Measurements from ENCODE around the gene AP3B1. TPM values are rescaled to one million over a fixed set of nuclear protein-coding genes. Genes with fewer than 3 reads are reported as not detected.

AP3B1 gene
- total and polyA plus RNA-seq, 2 of the 8 experiments (the other 6 are each of a cell fraction or from before 2014, with no cell fraction given), result 45.8 to 48.3 TPM

DNA sequence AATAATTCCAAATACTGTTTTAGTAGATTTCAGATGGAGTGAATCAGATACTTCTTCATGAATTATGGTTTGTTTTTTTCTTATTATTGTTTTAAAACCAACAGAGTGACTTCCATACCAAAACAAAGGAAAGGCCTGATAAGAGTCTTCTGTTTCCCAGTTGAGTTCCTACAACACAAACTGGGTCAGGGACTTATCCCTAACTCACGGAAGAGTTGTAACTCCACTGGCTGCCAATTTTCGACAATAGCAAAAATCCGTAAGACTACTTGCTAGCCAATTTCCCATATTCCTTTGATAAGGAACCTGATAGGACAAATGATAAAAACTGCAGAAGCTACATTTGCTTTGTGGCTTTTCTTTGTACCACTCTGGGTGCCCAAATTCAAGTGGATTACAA is 219.2 kb downstream of the AP3B1 start:
- no peaks in the 10 kb centered on the region for H3K27me3 ChIP-seq (replicated peaks in 1 of 4; ENCODE audit: control insufficient read depth in 3 of 4, extremely low read depth in 1 of 4, insufficient read depth in 3 of 4, low read length in 3 of 4)
- ChIA-PET POLR2A (ENCODE audit: partially characterized antibody) (interaction anchor here (1.2 kb wide), 1 partner anchor 9 kb away, joined by 3 read pairs; no protein-coding TSS in a partner anchor), CTCF (ENCODE audit: partially characterized antibody) (interaction anchor here (0.8 to 2.0 kb wide), 3 partner anchors 12 to 53 kb away, joined by 3 to 5 read pairs (median 4); no protein-coding TSS in a partner anchor)
- peaks cover 0 to 3% of the 10 kb centered on the region in 2 experiments; a peak in 2 of 4 replicates for H3K9me3 ChIP-seq (ENCODE audit: insufficient read depth in 2 of 2, low read depth in 1 of 2, low read length in 1 of 2)
- H3K9ac ChIP-seq (replicated peaks in 1 of 4; ENCODE audit: extremely low read depth in 1 of 4, low read depth in 3 of 4, low read length in 3 of 4), result no peak overlapping the region
- no peak overlapping the region for H4K8ac ChIP-seq (ENCODE audit: extremely low read depth, insufficient read depth, low read length)
- no peak overlapping the region for H3K4me3 ChIP-seq (ENCODE audit: extremely low read depth in 1 of 4, insufficient read depth in 2 of 4, low read depth in 3 of 4, low read length in 4 of 4)
- FAIRE-seq (no peak), DNase-seq (ENCODE audit: low read depth in 1 of 2, low spot score in 2 of 2) (no peak)
- no peaks in the 10 kb centered on the region for H3K79me2 ChIP-seq (ENCODE audit: control insufficient read depth in 1 of 2, insufficient read depth in 2 of 2, low read length in 2 of 2)
- no peak overlapping the region for H3K14ac ChIP-seq (ENCODE audit: insufficient read length)
- H3K27ac ChIP-seq (ENCODE audit: low read depth, low read length), result no peak overlapping the region; the same call in 1 of the 2 replicates
- H2AFZ ChIP-seq (ENCODE audit: low read length), result no peak overlapping the region
- no peaks in the 10 kb centered on the region for H3K23me2 ChIP-seq (ENCODE audit: low read depth, low read length)
- H2BK120ac ChIP-seq (replicated peaks; ENCODE audit: low read depth, low read length), result no peak overlapping the region
- H2BK15ac ChIP-seq (ENCODE audit: low read length), result no peak overlapping the region
- H3K4me2 ChIP-seq (ENCODE audit: insufficient read depth in 1 of 2, low read depth in 2 of 2, low read length in 2 of 2), result no peak overlapping the region
- H2BK5ac ChIP-seq (ENCODE audit: low read depth, low read length), result no peak overlapping the region
- no peak overlapping the region for H3K23ac ChIP-seq (ENCODE audit: insufficient read length)
- no peak overlapping the region for H3K4ac ChIP-seq (replicated peaks; ENCODE audit: insufficient read length, low read depth, low read length)
- H2BK20ac ChIP-seq (ENCODE audit: low read length), result no peak overlapping the region; the same call in 1 of the 2 replicates
- H2BK12ac ChIP-seq (ENCODE audit: low read depth, low read length), result no peak overlapping the region
- no peak for TF ChIP-seq ATF3 (IDR thresholded peaks at IDR 0.05; ENCODE audit: insufficient read depth, low read depth, low read length)
- TF ChIP-seq JUN (IDR thresholded peaks at IDR 0.05; ENCODE audit: low read depth, low read length), result no peak
- no peak for TF ChIP-seq SAP30 (IDR thresholded peaks at IDR 0.05; ENCODE audit: insufficient read depth, insufficient replicate concordance, low read length)
- no peak for TF ChIP-seq RXRA (IDR thresholded peaks at IDR 0.05; ENCODE audit: insufficient read depth, low read depth, low read length)
- TF ChIP-seq SUZ12 (IDR thresholded peaks at IDR 0.05; ENCODE audit: low read length), result no peak
- no peak for TF ChIP-seq MAFK (IDR thresholded peaks at IDR 0.05; ENCODE audit: low read depth, low read length)
- TF ChIP-seq KDM5A (IDR thresholded peaks at IDR 0.05; ENCODE audit: low read length), result no peak
- no peak for TF ChIP-seq EGR1 (IDR thresholded peaks at IDR 0.05; ENCODE audit: borderline replicate concordance, low read depth, low read length)
- no peak overlapping the region for H4K91ac ChIP-seq (replicated peaks; ENCODE audit: insufficient read length, low read length)
- no peak overlapping the region for H4K5ac ChIP-seq (ENCODE audit: insufficient read length, low read depth, low read length)
- H3K56ac ChIP-seq (replicated peaks; ENCODE audit: insufficient read length, low read depth, low read length), result no peak overlapping the region
- no peaks in the 10 kb centered on the region for H3K36me3 ChIP-seq (ENCODE audit: control insufficient read depth in 2 of 4, insufficient read depth in 4 of 4, low read length in 3 of 4)
- H3K4me1 ChIP-seq (replicated peaks in 1 of 4; ENCODE audit: control insufficient read depth in 3 of 4, insufficient read depth in 4 of 4, low read length in 3 of 4), result peaks cover 0 to 4% (median 0%) of the 10 kb centered on the region in 4 experiments; a peak in 2 of 7 replicates
- WGBS, 2 experiments (ENCODE audit: extremely low coverage in 1 of 2, insufficient coverage in 1 of 2, insufficient read length in 1 of 2, insufficient replicate concordance in 2 of 2, low coverage in 1 of 2, low lambda C conversion rate in 2 of 2, missing lambda C conversion rate in 1 of 2), result 93% methylated on average over 3 of the region's 3 CpGs; no CpG with 5 or more reads in 1 of the 2 experiments
- H2AK5ac ChIP-seq (ENCODE audit: low read depth, low read length), result no peak overlapping the region
- no peaks in the 10 kb centered on the region for H4K20me1 ChIP-seq (replicated peaks in 1 of 2; ENCODE audit: control insufficient read depth in 1 of 2, insufficient read depth in 2 of 2, low read length in 2 of 2)
- no peaks in the 10 kb centered on the region for H3K79me1 ChIP-seq (ENCODE audit: low read depth, low read length)
- H3K18ac ChIP-seq (ENCODE audit: extremely low read depth, low read length), result no peak overlapping the region

Measured in H1 (cell line).